T47D (cell line): ENCODE results near the gene ABHD4.

Source experiments
- DNase-seq, 2 experiments: peaks; one replicate each; pipeline versions ENCODE4 v3.0.0 to v3.0.0-alpha.2; 2011 to 2012; ENCODE audit warnings: low read depth in 1 of 2, low spot score in 1 of 2
- JUND ChIP-seq: IDR thresholded peaks from 2 replicates; pipeline ENCODE4 v1.6.1; 2012; ENCODE audit warnings: low read depth
- in situ Hi-C: cut with HindIII; loops from 2 replicates; pipeline ENCODE4 v1.10.0; 2016; ENCODE audit warnings: low sequenced_read_pairs, low pct_unique_long_range_greater_than_20kb

ABHD4 gene

DNA sequence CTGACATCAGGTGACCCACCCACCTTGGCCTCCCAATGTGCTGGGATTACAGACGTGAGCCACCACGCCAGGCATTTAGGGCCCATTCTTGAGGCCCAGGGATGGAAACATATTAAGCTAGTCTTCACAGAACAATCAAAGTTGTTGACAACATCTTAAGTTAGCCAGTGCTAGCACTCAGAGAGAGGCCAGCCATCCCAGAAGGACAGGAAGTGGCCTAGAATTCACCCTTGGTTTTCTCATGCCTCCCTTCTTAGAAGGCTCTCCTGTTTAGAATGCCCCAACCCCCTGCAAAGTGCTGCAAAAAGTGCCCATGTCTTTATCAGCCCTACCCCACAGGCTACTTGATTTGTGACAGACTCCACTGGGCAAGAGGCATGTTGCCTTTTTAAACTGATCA, 58.1 kb downstream of the ABHD4 start:
- no peak for TF ChIP-seq JUND
- in situ Hi-C loops, result no loop called here
- no peak for DNase-seq

DNA sequence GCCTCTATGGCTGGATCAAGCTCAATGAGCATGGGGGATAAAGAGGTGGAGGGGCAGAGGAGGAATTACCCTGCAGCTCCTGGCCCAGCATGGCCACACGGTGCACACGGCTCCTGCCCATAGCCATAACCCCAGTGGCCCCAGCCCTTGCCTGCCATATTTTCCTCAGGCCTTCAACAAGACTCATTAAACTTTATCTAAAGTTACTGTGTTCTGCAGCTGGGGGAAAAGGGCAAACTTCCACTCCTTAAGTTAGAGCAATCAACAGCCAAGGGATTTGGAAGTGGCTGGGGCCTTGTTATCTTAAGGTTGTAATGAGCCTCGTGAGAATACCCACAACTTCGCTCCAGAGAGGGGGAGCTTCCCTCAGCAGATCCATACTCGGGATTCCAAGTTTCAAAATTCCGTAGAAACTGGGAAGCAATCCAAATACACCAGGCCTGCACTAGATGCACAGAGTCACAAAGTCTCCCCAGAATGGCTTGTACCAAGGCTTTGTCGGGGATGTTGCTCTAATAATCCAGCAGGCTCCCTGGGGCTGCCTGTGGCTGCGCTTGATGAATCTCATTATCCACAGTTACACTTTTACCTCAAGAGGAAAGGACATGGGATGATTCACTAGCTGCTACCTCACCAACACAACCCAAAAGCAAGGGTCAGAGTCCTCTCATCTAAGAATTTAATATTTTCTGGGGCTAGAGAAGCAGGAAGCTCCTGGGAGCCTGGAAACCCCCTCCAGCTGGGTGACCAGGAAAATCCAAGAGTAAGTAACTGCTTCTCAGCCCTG, 59.0 kb downstream of the ABHD4 start:
- no peak for TF ChIP-seq JUND
- no peak for DNase-seq
- in situ Hi-C loops, result no loop called here

DNA sequence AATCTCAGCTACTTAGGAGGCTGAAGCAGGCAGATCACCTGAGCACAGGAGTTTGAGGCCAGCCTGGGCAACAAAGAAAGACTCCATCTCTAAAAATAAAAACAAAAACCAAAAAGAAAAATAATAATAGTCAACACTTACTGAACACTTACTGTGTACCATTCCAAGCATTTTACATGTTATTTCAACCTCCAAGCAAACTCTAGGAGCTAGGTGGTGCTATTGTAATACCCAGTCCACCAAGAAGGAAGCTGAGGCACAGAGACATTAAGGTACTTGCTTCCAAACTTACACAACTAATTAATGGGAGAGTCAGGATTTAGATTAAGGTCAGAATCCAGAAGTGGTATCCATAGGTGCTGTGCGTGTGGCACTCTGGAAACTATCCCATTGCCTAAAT, 59.8 kb downstream of the ABHD4 start:
- no peak for TF ChIP-seq JUND
- in situ Hi-C loops, result no loop called here
- DNase-seq, result peak in 1 of 2 experiments; percentile 59

DNA sequence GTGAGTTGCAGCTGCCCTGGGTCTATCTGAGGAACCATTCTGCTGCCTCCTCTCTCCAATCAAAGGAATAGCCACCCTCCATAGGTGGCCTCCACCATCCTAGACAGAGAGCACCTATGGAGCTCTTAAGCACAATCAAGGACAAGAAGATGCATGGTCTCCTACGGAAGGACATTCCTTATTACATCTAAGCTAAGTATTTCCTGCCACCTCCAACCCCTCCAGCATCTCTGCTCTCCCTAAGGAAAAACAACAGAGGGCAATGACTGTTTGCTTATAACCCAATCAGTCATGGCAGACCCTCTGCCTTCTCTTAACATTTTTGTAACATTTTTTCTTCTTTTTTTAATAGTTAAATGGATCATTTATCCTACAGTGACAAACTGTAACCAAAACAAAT, 60.8 kb downstream of the ABHD4 start:
- in situ Hi-C loops, result no loop called here
- no peak for TF ChIP-seq JUND
- DNase-seq, result no peak

DNA sequence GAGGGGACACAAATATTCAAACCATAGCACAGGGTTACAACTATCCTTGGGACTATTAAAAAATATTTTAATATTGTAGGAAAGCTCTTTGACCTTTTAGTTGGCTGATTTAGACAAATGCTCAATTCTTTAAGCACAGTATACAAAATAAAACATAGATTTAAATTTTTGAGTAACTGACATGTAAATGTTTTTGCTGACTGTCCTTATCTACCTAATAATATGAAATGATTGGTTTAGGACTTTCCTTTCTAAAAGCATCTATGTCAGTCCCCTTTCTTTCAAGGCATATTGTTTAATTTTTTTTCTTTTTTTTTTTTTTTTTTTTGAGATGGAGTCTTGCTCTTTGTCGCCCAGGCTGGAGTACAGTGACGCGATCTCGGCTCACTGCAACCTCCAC, 62.6 kb downstream of the ABHD4 start:
- TF ChIP-seq JUND, result no peak
- in situ Hi-C loops, result no loop called here
- no peak for DNase-seq
